NB4 (cell line): ENCODE results near the gene THPO.

Experiments
- POLR2A ChIP-seq: IDR thresholded peaks from 2 replicates; pipeline ENCODE4 v1.6.1; 2011; ENCODE audit warnings: mild to moderate bottlenecking; ENCODE audit not compliant: insufficient read length; ENCODE audit errors: extremely low read depth
- TF ChIP-seq, protein P1 (sequence below): IDR thresholded peaks from one replicate; pipeline ENCODE4 v1.5.1; 2012; ENCODE audit warnings: low read depth, low read length
- TF ChIP-seq, protein P2 (sequence below): IDR thresholded peaks from 2 replicates; pipeline ENCODE4 v1.6.1; 2011; ENCODE audit warnings: low read depth, low read length

DNA sequence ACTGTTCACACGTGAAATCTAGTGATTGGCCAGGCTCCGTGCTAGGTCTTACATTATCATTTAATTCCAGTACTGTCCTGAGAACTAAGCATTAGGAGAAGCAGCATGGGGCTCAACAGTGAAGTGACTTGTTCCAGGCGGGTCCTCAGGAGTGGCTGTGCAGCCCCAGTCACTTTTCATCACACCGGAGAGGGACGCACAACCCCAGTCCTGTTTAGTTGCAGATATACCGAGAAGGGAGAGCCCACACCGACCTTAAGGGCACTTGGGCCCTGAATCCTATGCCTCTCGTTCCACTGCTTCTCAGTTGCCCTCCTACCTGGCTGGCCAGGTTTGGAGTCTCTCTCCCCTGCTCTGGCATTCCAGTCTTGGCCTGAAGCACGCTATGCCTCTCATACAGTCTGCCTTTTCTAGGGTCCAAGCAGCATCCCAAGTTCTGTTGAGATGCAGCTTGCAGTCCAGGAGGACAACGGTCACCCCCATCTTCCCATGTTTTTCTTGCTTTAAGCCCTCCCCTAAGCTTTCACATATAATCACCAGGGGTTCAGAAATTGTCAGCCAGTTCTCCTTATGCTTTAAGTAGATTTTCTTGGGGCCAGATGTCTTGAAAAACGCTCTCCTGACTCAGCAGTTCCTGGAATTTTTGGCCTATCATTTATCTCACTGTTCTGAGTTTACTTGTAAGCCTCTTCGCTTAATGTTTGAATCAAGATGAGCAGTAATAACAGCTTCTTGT is 30.5 kb downstream of the THPO start:
- TF ChIP-seq POLR2A, result no peak
- TF ChIP-seq, protein P1, sequence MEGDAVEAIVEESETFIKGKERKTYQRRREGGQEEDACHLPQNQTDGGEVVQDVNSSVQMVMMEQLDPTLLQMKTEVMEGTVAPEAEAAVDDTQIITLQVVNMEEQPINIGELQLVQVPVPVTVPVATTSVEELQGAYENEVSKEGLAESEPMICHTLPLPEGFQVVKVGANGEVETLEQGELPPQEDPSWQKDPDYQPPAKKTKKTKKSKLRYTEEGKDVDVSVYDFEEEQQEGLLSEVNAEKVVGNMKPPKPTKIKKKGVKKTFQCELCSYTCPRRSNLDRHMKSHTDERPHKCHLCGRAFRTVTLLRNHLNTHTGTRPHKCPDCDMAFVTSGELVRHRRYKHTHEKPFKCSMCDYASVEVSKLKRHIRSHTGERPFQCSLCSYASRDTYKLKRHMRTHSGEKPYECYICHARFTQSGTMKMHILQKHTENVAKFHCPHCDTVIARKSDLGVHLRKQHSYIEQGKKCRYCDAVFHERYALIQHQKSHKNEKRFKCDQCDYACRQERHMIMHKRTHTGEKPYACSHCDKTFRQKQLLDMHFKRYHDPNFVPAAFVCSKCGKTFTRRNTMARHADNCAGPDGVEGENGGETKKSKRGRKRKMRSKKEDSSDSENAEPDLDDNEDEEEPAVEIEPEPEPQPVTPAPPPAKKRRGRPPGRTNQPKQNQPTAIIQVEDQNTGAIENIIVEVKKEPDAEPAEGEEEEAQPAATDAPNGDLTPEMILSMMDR, result no peak
- TF ChIP-seq, protein P2, sequence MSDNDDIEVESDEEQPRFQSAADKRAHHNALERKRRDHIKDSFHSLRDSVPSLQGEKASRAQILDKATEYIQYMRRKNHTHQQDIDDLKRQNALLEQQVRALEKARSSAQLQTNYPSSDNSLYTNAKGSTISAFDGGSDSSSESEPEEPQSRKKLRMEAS, result no peak
